ENCODE data around the gene ELOVL5.

ELOVL5 gene

DNA sequence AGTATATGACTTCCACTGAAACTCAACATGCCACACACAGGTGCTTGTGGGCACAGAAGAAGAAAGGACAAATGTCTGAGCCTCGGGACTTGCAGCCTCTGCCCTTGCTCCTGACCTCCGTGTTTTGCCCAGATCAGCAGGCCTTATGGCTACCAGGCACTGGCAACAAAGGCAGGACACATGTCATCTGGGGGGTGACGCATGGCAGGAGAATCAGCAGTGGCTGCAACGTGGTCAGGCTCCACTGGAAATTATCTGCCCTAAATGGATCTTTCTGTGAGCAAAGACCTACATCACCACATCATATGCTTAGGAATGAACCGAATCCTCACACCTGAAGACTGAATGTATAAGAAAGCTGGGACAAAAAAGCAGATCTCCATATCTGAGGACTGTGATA, 78.9 kb downstream of the ELOVL5 start:
- H3K79me2 ChIP-seq (ENCODE audit: insufficient read depth, low read length) = no peaks in the 10 kb centered on the region
- no peak overlapping the region for H3K27ac ChIP-seq (ENCODE audit: low read depth, low read length)
- no peak overlapping the region for H3K4me3 ChIP-seq (ENCODE audit: insufficient read depth, low read length, poor library complexity, severe bottlenecking)
- H3K36me3 ChIP-seq (ENCODE audit: low read length) = peaks cover 68% of the 10 kb centered on the region
- no peaks in the 10 kb centered on the region for H3K9me2 ChIP-seq (replicated peaks; ENCODE audit: insufficient read depth, low read length)
- no peaks in the 10 kb centered on the region for H3K9me3 ChIP-seq (ENCODE audit: insufficient read depth, low read length)
- H3K4me2 ChIP-seq (ENCODE audit: low read depth, low read length, poor library complexity, severe bottlenecking) = no peak overlapping the region
- no peak overlapping the region for H2AFZ ChIP-seq (ENCODE audit: low read depth, low read length, severe bottlenecking)
- no peak overlapping the region for H3K9ac ChIP-seq (ENCODE audit: low read length)
- no peak for TF ChIP-seq EZH2phosphoT487 (conservative IDR thresholded peaks at IDR 0.05; ENCODE audit: low read length)
- TF ChIP-seq, protein P1, sequence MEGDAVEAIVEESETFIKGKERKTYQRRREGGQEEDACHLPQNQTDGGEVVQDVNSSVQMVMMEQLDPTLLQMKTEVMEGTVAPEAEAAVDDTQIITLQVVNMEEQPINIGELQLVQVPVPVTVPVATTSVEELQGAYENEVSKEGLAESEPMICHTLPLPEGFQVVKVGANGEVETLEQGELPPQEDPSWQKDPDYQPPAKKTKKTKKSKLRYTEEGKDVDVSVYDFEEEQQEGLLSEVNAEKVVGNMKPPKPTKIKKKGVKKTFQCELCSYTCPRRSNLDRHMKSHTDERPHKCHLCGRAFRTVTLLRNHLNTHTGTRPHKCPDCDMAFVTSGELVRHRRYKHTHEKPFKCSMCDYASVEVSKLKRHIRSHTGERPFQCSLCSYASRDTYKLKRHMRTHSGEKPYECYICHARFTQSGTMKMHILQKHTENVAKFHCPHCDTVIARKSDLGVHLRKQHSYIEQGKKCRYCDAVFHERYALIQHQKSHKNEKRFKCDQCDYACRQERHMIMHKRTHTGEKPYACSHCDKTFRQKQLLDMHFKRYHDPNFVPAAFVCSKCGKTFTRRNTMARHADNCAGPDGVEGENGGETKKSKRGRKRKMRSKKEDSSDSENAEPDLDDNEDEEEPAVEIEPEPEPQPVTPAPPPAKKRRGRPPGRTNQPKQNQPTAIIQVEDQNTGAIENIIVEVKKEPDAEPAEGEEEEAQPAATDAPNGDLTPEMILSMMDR (IDR thresholded peaks at IDR 0.05; ENCODE audit: insufficient read depth, low read length, poor library complexity, severe bottlenecking) = no peak
- H4K20me1 ChIP-seq (ENCODE audit: low read depth, low read length) = no peaks in the 10 kb centered on the region
- H3F3A ChIP-seq (ENCODE audit: insufficient read depth) = no peaks in the 10 kb centered on the region
- no peaks in the 10 kb centered on the region for H3K27me3 ChIP-seq (ENCODE audit: low read length)

DNA sequence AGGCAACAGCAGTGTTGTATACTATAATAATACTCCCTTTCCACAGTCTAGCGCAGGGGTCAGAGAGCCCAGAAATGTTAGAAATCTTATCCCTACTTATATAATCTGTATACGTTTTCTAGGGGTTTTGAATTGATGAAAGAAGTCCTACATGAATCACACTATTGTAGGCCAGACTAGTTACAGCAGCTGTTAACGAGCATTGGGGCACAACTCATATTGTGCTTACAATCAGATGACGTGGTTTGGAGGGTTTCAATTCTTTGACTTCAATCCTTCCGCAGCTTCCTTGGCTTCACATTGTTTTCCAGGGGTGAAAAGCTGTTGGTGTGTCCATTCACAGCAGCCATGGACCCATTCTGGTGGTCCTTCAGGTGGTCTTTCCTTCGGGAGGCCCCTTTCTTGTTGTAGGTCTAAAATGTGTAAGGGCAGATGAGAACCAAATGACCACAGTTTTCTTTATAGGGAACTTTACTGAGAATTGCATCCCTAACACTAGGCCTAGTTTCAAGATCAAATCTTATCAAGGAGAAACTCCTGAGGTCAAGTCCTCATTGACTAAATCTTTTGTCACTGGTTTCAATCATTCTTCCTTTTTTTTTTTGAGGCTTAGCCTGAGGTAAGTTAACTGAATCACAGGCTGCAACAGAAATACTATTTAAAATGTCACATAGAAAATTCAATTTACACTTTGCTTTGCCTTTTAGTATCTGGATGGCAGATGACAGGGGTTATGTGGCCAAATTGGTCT, 79.7 kb downstream of the ELOVL5 start:
- TF ChIP-seq, protein P1 (IDR thresholded peaks at IDR 0.05; ENCODE audit: insufficient read depth, low read length, poor library complexity, severe bottlenecking) = no peak
- TF ChIP-seq EZH2phosphoT487 (conservative IDR thresholded peaks at IDR 0.05; ENCODE audit: low read length) = no peak
- Histone ChIP-seq H3K27ac (ENCODE audit: low read depth, low read length) (no peak overlapping the region), H3K27me3 (ENCODE audit: low read length) (no peaks in the 10 kb centered on the region), H2AFZ (ENCODE audit: low read depth, low read length, severe bottlenecking) (no peak overlapping the region), H3K4me3 (ENCODE audit: insufficient read depth, low read length, poor library complexity, severe bottlenecking) (no peak overlapping the region), H3K4me2 (ENCODE audit: low read depth, low read length, poor library complexity, severe bottlenecking) (no peak overlapping the region), H3F3A (ENCODE audit: insufficient read depth) (no peaks in the 10 kb centered on the region), H3K9ac (ENCODE audit: low read length) (no peak overlapping the region), H3K36me3 (ENCODE audit: low read length) (peaks cover 64% of the 10 kb centered on the region), H4K20me1 (ENCODE audit: low read depth, low read length) (no peaks in the 10 kb centered on the region), H3K9me3 (ENCODE audit: insufficient read depth, low read length) (no peaks in the 10 kb centered on the region), H3K9me2 (replicated peaks; ENCODE audit: insufficient read depth, low read length) (no peaks in the 10 kb centered on the region), H3K79me2 (ENCODE audit: insufficient read depth, low read length) (no peaks in the 10 kb centered on the region)

DNA sequence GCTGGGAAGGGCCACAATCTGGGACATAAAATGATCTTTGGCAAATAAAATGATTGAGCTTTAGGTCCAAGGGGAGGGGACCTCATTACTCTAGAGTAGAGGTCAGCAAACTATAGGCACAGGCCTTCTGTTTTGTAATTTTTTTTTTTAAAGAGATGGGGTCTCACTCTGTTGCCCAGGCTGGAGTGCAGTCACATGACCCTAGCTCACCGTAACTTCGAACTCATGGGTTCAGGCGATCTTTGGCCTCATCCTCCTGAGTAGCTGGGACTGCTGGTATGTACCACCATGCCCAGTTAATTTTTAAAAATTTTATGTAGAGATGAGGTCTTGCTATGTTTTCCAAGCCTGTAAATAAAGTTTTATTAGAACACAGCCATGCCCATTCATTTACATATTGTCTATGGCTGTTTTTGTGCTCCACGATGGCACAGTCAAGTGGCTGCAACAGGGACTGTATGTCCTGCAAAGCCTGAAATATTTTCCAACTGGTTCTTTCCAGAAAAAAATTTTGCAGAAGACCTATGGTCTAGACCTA, 82.1 kb downstream of the ELOVL5 start:
- Histone ChIP-seq H3K9me2 (replicated peaks; ENCODE audit: insufficient read depth, low read length) (no peaks in the 10 kb centered on the region), H3K9ac (ENCODE audit: low read length) (no peak overlapping the region), H3K27me3 (ENCODE audit: low read length) (no peaks in the 10 kb centered on the region), H3K79me2 (ENCODE audit: insufficient read depth, low read length) (no peaks in the 10 kb centered on the region), H3K36me3 (ENCODE audit: low read length) (peaks cover 60% of the 10 kb centered on the region), H3K27ac (ENCODE audit: low read depth, low read length) (no peak overlapping the region), H3F3A (ENCODE audit: insufficient read depth) (no peaks in the 10 kb centered on the region), H3K9me3 (ENCODE audit: insufficient read depth, low read length) (no peaks in the 10 kb centered on the region), H3K4me2 (ENCODE audit: low read depth, low read length, poor library complexity, severe bottlenecking) (no peak overlapping the region), H4K20me1 (ENCODE audit: low read depth, low read length) (no peaks in the 10 kb centered on the region), H3K4me3 (ENCODE audit: insufficient read depth, low read length, poor library complexity, severe bottlenecking) (no peak overlapping the region), H2AFZ (ENCODE audit: low read depth, low read length, severe bottlenecking) (no peak overlapping the region)
- TF ChIP-seq, protein P1 (IDR thresholded peaks at IDR 0.05; ENCODE audit: insufficient read depth, low read length, poor library complexity, severe bottlenecking) = no peak
- TF ChIP-seq EZH2phosphoT487 (conservative IDR thresholded peaks at IDR 0.05; ENCODE audit: low read length) = no peak

Measured in SU-DHL-6 (cell line).